Osteocyte (in vitro differentiated cells): ENCODE measurements around the gene TNS1. TPM values are rescaled to one million over a fixed set of nuclear protein-coding genes. Genes with fewer than 3 reads are reported as not detected.

Experiments used
- DNase-seq: peaks from one replicate; pipeline ENCODE4 v3.0.0; 2021; ENCODE audit warnings: mixed read lengths; ENCODE audit not compliant: unreplicated experiment; ENCODE audit errors: extremely low spot score
- H3K27ac Mint-ChIP-seq: one replicate; pipeline ENCODE4 v1.8.0; 2021; ENCODE audit warnings: mild to moderate bottlenecking, mixed read lengths; ENCODE audit not compliant: unreplicated experiment
- H3K27me3 Mint-ChIP-seq: one replicate; pipeline ENCODE4 v1.8.0; 2021; ENCODE audit warnings: mixed read lengths; ENCODE audit not compliant: unreplicated experiment
- H3K36me3 Mint-ChIP-seq: one replicate; pipeline ENCODE4 v1.8.0; 2021; ENCODE audit warnings: mixed read lengths; ENCODE audit not compliant: unreplicated experiment
- H3K4me1 Mint-ChIP-seq: one replicate; pipeline ENCODE4 v1.8.0; 2021; ENCODE audit warnings: mixed read lengths; ENCODE audit not compliant: unreplicated experiment
- H3K4me3 Mint-ChIP-seq: one replicate; pipeline ENCODE4 v1.8.0; 2021; ENCODE audit warnings: mild to moderate bottlenecking, moderate library complexity, mixed read lengths; ENCODE audit not compliant: unreplicated experiment
- H3K9me3 Mint-ChIP-seq: one replicate; pipeline ENCODE4 v1.8.0; 2021; ENCODE audit warnings: mixed read lengths; ENCODE audit not compliant: unreplicated experiment
- total RNA-seq: library from RNA; stranded (reverse); gene quantifications from 2 replicates; pipeline ENCODE4 v1.2.1, GENCODE V29; 2021
- TF ChIP-seq, protein P1 (sequence below): fragments of 200-600 bp; sonication (generic); IDR thresholded peaks from 2 replicates; pipeline ENCODE4 v1.5.0; 2021; ENCODE audit warnings: antibody characterized with exemption, mild to moderate bottlenecking, moderate library complexity

Gene TNS1
- total RNA-seq, 1 donor from 2014 or later = 80.8 TPM

DNA sequence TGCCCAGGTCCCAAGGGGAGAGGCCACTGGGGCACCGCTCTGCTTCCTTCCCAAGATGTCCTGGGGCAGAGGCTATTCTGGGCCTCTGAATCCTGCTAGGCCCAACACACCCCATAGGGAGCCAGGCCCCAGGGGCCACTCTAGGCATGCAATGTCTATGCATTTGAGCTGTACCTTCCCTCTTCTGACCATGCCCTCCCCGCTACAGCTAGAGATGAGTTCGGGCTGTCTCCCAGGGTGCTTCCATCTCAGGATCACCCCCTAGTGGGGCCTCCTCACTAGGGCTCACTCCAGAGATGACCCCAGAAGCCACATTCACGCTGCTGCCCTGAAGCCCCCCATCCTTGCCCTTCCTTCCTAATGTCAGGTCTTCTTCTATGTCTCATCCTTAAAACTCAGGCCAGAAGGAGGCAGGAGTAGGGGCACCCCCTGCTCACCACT, 54.4 kb downstream of the TNS1 start:
- TF ChIP-seq, protein P1, sequence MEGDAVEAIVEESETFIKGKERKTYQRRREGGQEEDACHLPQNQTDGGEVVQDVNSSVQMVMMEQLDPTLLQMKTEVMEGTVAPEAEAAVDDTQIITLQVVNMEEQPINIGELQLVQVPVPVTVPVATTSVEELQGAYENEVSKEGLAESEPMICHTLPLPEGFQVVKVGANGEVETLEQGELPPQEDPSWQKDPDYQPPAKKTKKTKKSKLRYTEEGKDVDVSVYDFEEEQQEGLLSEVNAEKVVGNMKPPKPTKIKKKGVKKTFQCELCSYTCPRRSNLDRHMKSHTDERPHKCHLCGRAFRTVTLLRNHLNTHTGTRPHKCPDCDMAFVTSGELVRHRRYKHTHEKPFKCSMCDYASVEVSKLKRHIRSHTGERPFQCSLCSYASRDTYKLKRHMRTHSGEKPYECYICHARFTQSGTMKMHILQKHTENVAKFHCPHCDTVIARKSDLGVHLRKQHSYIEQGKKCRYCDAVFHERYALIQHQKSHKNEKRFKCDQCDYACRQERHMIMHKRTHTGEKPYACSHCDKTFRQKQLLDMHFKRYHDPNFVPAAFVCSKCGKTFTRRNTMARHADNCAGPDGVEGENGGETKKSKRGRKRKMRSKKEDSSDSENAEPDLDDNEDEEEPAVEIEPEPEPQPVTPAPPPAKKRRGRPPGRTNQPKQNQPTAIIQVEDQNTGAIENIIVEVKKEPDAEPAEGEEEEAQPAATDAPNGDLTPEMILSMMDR = no peak
- H3K27ac Mint-ChIP-seq = no peak overlapping the region
- H3K36me3 Mint-ChIP-seq = peaks cover 6% of the 10 kb centered on the region
- peaks cover 73% of the 10 kb centered on the region for H3K4me1 Mint-ChIP-seq
- no peaks in the 10 kb centered on the region for H3K27me3 Mint-ChIP-seq
- no peaks in the 10 kb centered on the region for H3K9me3 Mint-ChIP-seq
- H3K4me3 Mint-ChIP-seq = no peak overlapping the region
- no peak for DNase-seq

DNA sequence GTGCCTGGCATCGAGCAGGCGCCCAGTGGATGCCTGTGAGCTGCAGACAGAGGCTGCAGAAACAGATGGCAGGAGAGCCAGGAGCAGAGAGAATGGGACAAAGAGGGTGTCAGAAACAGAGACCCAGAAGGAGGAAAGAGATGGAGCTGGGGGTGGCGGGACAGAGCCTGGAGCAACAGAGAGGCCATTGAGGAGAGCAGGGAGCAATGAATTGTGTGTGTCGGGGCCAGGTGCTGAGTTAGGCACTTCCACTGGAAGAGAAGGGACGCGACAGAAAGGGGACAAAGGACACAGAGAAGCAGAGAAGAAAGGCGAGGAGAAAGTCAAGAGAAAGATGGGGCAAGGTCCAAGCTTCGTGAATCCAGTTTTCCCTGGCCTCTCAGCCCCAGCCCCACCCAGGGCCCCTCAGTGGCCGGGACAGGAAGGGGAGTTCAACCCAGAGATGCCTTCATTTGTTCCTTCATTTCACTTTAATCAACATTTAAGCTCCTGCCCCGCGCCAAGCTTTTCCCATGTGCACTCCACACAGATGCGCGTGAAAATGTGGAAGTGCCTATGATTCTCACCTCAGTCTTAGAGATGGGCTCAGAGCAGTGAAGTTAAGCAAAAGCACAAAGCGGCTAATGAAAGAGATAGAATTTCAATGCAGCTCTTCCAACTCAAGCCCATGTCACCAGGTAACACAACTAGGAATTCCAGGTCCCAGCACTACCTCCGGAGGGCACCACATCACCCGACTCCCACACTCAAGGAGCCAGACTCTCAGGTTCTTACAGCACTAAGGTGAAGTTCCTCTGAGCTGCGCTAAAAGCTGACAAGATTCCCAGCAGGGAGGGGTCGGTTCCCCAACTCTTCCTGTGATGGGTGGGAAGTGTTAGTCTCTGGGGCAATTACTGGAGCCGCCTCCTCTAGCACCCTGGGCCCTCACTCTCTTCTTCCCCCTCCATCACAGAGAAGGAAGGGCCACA, 55.1 kb downstream of the TNS1 start:
- H3K36me3 Mint-ChIP-seq = peaks cover 6% of the 10 kb centered on the region
- TF ChIP-seq, protein P1 = no peak
- no peak overlapping the region for H3K4me3 Mint-ChIP-seq
- peaks cover 72% of the 10 kb centered on the region for H3K4me1 Mint-ChIP-seq
- no peak for DNase-seq
- no peaks in the 10 kb centered on the region for H3K9me3 Mint-ChIP-seq
- no peaks in the 10 kb centered on the region for H3K27me3 Mint-ChIP-seq
- H3K27ac Mint-ChIP-seq = no peak overlapping the region

DNA sequence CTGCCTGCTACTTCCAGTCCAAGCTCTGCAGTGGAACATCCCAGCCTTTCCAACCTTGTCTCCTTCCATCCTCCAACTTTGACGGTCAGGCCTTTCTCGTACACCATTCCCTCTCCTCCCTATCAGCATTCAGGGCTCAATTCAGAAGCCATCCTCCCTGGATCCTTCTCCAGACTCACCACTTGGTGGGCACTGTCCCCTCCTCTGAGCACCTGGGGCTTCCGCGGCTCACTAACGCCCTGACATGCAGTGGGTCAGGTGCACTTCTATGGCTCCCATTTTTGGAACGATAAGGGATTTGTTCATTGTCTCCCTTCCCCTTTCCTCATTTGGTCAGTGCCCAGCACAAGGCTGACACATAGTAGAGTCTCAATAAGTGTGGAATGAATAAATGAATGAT, 56.7 kb downstream of the TNS1 start:
- H3K36me3 Mint-ChIP-seq = peaks cover 2% of the 10 kb centered on the region
- peaks cover 73% of the 10 kb centered on the region for H3K4me1 Mint-ChIP-seq
- H3K4me3 Mint-ChIP-seq = no peak overlapping the region
- no peaks in the 10 kb centered on the region for H3K9me3 Mint-ChIP-seq
- peak overlapping the region; percentile 2 for H3K27ac Mint-ChIP-seq
- TF ChIP-seq, protein P1 = no peak
- H3K27me3 Mint-ChIP-seq = no peaks in the 10 kb centered on the region
- no peak for DNase-seq

DNA sequence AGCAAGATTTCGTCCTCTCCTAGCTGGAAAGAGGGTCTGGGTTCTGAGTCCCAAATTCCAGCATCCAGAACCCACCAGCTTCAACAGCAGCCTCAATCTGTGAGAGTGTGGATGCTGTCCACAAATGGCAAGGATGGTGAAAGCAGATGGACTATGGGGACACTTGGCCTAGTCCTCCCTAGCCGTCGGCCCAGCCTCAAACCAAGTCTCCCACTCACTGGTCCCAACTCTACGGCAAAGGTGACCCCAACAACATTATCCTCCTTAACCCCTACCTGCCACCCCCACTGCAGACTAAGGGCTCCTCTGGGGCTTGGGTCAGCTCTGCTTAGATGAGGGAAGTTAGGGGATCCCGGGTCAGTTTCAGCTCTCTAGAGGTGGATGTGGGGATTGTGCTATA, 57.3 kb downstream of the TNS1 start:
- Mint-ChIP-seq H3K36me3 (no peaks in the 10 kb centered on the region), H3K4me3 (no peak overlapping the region), H3K4me1 (peaks cover 69% of the 10 kb centered on the region), H3K27me3 (no peaks in the 10 kb centered on the region), H3K9me3 (no peaks in the 10 kb centered on the region), H3K27ac (no peak overlapping the region)
- no peak for DNase-seq
- TF ChIP-seq, protein P1 = no peak

DNA sequence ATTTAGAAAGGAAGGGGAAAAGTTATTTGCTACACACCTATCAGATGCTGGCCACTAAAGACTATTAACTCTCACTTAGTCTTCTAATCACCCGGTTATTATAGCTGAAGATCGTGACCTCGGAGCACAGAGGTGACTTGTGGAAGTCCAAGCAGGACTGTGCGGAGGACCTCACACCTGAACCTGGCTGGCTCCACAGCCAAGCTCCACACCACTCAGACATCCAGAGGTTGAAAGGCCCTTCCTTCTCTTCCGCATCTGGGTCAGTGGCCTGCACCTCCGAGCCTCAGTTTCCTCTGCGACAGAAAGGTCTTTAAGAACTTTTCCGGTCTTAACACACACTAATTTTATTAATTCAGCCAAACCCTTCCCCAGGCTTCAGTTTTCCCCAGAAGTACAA, 57.9 kb downstream of the TNS1 start:
- TF ChIP-seq, protein P1 = no peak
- H3K27me3 Mint-ChIP-seq = no peaks in the 10 kb centered on the region
- H3K4me1 Mint-ChIP-seq = peaks cover 69% of the 10 kb centered on the region
- H3K4me3 Mint-ChIP-seq = no peak overlapping the region
- no peak for DNase-seq
- H3K36me3 Mint-ChIP-seq = no peaks in the 10 kb centered on the region
- H3K27ac Mint-ChIP-seq = peak overlapping the region; percentile 67
- no peaks in the 10 kb centered on the region for H3K9me3 Mint-ChIP-seq
